K562 (cell line): Measurements from ENCODE around the gene ATL1.
"Not testable (repeated sequence)": the region's sequence is repeated elsewhere in the genome, so short reads cannot be mapped to it uniquely, and the experiment has no call there.

ENCODE experiments used
- POLR2AphosphoS2 ChIP-seq: IDR thresholded peaks from 2 replicates; pipeline ENCODE4 v1.6.1; 2012; ENCODE audit warnings: low read length, improper control_type of control experiment
- SRSF3 ChIP-seq: fragments of 200-400 bp; formaldehyde crosslinking; IDR thresholded peaks from 2 replicates; pipeline ENCODE4 v1.6.1; 2016; ENCODE audit warnings: mild to moderate bottlenecking, low read length, moderate library complexity; ENCODE audit not compliant: insufficient read depth
- ZFX ChIP-seq: sonication (generic); formaldehyde crosslinking; IDR thresholded peaks from 2 replicates; pipeline ENCODE4 v1.8.0; 2022; ENCODE audit warnings: mild to moderate bottlenecking, missing genetic modification reagents, moderate library complexity
- ZZZ3 ChIP-seq: fragments of 450-650 bp; IDR thresholded peaks from 2 replicates; pipeline ENCODE4 v1.6.1; 2016; ENCODE audit warnings: antibody characterized with exemption, mild to moderate bottlenecking, moderate library complexity
- TF ChIP-seq, protein P1 (sequence below): fragments of 450-650 bp; IDR thresholded peaks from 2 replicates; pipeline ENCODE4 v1.6.1; 2014; ENCODE audit warnings: low read depth, mild to moderate bottlenecking, moderate library complexity, borderline replicate concordance

DNA sequence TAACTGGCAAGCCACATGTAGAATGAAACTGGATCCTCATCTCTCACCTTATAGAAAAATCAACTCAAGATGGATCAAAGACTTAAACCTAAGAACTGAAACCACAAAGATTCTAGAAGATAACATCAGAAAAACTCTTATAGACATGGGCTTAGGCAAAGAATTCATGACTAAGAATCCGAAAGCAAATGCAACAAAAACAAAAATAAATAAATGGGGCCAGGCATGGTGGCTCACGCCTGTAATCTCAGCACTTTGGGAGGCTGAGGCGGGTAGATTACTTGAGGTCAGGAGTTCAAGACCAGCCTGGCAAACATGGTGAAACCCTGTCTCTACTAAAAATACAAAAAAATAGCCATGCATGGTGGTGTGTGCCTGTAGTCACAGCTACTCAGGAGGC is 7.1 kb upstream of the ATL1 start:
- not testable (repeated sequence) for TF ChIP-seq POLR2AphosphoS2, ZZZ3, ZFX, SRSF3
- TF ChIP-seq, protein P1, sequence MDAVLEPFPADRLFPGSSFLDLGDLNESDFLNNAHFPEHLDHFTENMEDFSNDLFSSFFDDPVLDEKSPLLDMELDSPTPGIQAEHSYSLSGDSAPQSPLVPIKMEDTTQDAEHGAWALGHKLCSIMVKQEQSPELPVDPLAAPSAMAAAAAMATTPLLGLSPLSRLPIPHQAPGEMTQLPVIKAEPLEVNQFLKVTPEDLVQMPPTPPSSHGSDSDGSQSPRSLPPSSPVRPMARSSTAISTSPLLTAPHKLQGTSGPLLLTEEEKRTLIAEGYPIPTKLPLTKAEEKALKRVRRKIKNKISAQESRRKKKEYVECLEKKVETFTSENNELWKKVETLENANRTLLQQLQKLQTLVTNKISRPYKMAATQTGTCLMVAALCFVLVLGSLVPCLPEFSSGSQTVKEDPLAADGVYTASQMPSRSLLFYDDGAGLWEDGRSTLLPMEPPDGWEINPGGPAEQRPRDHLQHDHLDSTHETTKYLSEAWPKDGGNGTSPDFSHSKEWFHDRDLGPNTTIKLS: not testable (repeated sequence)
